ENCODE data around the gene MIER3.

MIER3 gene

DNA sequence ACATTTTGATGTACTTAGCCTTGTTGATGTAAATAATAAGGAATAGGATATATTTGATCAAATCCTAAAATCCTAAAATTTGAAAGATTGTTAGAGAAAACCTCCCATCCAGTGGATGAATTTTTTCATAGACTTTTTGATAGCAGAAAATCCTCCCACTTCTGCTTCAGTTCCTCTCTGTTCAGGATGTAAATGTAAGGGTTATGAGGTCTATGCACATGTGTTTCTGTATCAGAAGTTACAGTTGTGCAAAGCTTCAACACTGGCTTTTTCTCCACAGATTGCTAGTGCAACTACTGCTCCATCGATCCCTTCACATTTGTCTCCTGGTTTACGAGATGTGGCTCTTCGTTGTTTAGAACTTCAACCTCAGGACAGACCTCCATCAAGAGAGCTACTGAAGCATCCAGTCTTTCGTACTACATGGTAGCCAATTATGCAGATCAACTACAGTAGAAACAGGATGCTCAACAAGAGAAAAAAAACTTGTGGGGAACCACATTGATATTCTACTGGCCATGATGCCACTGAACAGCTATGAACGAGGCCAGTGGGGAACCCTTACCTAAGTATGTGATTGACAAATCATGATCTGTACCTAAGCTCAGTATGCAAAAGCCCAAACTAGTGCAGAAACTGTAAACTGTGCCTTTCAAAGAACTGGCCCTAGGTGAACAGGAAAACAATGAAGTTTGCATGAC, 58.5 kb downstream of the MIER3 start:
- no peak for DNase-seq

DNA sequence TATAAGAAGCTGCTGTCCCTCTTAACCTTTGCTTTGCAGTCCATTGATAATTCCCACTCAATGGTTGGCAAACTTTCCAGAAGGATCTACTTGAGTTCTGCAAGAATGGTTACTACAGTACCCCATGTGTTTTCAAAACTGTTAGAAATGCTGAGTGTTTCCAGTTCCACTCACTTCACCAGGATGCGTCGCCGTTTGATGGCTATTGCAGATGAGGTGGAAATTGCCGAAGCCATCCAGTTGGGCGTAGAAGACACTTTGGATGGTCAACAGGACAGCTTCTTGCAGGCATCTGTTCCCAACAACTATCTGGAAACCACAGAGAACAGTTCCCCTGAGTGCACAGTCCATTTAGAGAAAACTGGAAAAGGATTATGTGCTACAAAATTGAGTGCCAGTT, 70.4 kb downstream of the MIER3 start:
- no peak for DNase-seq

DNA sequence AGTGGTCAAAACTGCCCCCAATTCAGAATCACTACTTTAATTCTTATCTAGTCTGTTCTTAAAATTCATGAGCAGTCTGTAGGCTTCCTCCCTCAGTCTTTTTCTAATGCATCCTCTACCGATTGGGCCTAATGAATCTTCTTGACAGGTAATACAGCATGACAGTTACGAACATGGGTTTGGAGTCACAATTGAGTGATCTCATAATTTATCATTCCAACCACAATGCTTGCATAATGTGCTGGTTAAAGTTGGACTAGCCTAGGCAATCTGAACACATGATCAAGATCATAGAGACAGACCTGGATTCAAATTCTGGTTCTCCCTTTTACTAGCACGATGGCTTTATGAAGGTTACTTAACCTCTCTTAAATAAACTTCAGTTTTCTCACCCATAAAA, 75.6 kb downstream of the MIER3 start:
- DNase-seq: no peak

DNA sequence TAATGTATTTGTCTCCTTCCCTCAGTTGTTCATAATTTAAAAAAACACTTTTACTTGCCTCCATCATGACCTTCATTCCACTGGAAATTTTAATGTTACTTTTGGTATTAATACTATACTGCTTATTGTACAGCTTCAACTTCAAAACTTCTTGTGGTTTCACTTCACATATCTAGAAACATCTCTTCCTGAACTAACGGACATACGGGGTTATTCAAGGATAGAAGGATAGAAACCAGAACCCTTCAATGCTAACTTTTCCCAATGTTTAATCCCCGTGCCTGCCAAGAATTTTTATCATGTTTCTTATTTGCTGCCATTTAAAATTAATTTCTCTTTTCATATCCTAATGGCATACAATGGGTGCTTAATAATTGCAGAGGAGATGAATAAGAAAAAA, 78.9 kb downstream of the MIER3 start:
- no peak for DNase-seq

DNA sequence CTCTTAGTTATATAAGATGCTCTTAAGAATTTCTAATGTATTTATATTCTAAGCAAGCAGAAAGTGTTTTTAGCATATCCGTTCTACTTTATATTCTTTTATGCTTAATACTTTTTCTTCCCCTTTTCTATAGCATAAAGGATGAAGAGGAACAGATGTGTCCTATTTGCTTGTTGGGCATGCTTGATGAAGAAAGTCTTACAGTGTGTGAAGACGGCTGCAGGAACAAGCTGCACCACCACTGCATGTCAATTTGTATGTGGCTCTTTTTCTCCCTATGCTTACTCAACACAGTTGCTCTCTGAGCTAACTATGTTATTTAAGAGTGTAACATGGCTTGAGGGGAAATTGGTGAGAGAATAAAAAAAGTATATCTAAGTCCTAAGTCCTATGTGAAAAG, 80.1 kb downstream of the MIER3 start:
- DNase-seq: no peak

Data from NCI-H526 (cell line).